Effector CD8-positive, alpha-beta T cell (primary cell): ENCODE data around the gene ZDHHC7.
A peak's percentile ranks its signal among the peaks of the same experiment; 100 is the strongest.

Experiments
- DNase-seq: peaks from one replicate; lab custom pipeline; 2025; lab: John Stamatoyannopoulos, UW

Gene ZDHHC7

DNA sequence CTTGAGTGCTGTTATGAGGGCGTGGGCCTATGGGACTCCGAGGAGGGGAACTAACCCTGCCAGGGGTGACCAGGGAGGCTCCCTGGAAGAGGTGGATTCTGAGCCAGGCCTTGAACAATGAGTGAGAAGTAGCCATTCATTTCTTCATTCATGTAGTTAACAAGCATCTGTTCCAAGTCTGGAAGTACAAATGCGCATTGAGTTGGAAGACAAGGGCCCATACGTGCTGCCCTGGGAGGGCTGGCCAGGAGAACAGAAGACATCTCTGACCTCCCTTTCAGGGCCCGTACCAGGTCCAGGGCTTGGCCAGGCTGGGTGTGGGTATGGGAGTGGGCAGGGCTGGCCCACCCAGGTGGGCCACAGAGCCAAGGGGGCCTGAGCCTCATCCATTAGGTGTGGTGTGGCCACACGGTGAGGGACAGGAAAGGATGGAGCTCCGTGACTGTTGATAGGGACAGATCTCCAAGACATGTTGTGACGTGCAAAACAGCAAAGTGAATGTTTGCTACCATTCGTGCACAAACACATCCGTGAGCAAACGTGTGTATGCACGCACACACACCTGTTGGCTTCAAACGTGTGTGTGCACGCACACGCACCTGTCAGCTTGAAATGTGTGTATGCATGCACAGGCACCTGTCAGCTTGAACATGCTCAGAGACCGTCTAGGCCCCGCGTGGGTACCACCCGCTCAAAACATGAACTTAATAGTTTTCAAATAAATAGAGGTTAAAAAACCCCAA lies 46.8 kb downstream of the ZDHHC7 start:
- no peak for DNase-seq

DNA sequence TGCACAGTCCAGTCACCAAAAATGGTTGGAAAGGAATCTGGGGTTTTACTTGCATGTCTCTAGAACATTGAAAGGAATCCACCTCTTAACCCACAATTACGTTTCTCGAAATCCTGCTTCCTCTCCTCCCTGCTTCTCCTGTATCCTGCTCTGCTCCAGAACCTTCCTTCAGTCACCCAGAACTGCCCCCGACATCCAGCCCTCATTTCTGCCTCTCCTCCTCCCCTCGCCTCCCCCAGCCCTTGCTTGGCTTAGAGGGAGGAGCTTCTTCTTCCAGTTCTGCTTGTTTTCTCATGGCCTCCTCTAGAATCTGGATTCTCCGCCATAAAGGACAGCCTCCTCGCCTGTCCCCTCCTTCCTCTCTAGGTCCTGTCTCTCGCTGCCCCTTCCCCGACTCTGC lies 48.3 kb downstream of the ZDHHC7 start:
- DNase-seq = no peak

DNA sequence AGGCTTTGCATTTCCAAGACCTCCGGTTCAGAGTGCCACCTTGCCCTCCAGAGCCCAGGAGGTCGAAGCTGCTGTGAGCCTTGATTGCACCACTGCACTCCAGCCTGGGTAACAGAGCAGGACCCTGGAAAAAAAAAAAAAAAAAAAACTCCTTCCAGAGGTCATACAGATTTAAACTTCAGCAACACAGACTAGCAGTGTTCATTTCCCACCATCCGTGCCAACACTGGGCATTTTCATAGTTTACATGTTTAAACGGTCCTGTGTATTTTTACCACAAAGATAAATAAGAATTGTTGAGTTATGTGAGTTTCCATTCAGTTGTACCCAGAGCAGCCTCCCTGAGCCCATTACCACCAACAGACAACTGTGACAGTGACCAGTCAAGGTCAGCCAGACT lies 50.4 kb downstream of the ZDHHC7 start:
- no peak for DNase-seq

DNA sequence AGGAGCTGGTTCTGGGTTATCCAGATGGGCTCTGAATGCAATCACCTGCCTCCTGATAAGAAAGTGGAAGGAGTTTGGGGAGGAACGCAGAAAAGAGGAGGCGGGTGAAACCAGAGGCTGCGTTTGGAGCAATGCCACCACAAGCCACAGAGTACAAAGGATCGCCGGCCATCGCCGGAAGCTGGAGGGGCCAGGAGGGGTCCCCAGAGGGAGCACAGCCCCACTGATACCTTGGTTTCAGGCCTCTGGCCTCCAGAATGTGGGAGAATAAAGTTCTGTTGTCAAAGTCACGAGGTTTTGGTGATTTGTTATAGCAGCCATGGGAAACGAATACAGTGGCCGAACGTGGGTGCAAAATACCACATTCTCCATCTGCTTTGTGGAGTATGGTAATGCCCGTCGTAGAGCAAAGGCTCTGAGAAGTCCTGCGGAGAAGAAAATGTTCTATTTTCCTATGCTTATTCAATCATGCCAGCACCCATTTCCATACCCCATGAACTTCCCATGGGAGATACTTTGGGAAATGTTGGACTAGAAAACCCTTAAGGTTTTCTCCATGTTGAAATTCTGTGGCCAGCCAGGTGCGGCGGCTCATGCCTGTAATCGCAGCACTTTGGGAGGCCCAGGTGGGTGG lies 51.4 kb downstream of the ZDHHC7 start:
- no peak for DNase-seq

DNA sequence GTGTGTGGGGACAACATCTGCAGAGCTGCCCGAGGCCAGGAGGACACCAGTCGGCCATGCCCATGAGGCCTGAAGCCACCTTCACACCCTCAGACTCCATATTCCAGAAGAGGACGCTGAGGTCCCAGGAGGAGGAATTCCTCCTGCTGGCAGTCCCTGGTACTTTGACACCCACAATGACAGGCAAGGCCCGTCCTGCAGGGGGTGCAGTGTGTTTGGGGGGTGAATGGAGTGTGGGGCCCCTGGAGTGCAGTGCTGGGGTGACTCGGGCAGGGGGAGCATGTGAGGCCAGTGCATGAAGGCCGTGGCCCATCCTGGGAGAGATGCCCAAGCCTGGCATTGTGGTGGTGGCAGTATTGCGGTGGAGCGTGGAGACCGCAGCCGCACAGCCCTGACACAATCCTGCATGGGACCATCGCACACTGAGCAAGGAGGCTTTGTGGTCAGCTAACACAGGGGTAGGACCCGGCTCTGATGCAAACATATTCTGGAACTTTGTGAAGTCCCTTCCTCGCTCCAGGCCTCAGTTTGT lies 52.2 kb downstream of the ZDHHC7 start:
- DNase-seq = no peak

DNA sequence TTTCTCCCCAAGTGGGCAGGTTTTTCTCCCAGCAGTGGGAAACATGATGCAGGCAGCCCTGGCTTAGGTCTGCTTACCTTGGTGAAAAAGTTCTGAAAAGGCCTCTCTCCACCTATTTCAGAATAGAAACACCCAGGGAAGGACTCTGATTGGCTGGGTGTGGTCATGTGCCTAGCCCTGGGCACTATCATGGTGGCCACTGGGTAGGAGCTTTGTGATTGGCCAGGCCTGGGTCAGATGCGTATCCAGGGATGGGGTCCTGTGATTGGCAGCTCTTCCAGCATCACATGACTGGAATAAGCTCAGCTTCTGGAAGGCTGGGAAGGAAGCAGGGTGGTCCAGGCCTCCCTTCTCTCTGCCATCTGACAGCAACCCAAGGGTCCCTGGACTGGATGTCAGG lies 53.5 kb downstream of the ZDHHC7 start:
- no peak for DNase-seq

DNA sequence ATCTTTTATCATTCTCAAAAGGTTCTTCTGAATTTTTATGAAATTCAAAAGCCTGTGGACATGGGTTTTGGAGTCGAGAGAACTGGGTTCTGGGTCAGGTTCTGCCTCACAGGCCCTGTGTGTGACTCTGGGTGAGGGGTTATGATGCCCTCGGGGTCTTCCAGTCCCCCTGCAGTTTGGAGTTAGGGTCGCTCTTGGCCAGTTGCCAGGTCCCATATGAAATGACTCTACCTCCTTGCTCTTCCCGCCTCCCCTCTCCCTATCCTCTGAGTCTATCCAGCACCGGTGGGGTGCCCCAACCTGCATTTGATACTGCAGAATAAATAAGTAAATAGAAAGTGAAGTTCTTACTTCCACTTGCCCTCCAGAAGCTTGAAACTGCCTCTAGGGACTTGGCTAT lies 54.1 kb downstream of the ZDHHC7 start:
- DNase-seq = no peak

DNA sequence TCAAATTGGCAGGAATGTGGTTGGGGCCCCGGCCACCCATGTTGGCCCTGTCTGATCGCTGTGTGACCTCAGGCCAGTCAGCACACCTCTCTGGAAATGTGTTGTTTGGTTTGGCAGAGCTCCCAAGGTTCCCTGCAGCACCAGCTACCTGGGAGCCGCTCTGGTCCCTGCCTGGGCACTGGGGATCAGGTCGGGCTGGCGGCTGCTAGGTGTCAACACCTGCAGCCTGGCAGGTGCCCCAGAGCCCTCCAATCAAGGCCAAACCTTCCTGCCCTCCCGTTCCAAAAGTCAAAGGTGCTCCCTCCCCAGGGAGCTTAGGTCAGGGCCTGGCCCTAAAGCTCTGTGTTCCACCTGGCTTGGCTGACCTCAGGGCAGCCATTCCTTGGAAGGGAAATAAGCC lies 55.9 kb downstream of the ZDHHC7 start:
- no peak for DNase-seq

DNA sequence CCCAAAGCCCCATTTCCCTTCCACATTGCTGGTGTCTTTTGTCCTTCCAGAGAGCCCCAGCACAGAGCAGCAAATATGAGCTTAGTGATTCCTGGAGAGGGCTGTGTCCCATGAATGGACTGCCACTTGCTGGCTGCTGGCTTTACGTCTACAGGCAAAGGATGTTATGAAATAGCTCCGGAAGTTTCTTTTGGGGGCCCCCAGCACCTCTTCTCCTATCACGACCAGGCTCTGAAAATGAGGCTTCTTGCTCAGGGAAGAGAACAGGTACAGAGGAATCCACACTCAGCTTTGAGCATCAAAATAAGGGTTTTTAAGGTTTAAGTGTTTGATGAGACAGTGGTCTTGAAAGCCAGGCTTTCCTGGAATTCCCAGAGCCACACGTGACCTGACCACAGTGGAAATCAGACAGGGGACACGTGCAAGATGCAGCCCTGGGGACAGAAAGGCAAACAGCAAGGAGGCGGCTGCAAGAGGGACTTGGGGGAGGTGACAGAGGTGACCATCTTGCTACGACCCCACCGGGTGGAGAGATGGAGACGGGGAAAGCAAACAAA lies 58.1 kb downstream of the ZDHHC7 start:
- no peak for DNase-seq

DNA sequence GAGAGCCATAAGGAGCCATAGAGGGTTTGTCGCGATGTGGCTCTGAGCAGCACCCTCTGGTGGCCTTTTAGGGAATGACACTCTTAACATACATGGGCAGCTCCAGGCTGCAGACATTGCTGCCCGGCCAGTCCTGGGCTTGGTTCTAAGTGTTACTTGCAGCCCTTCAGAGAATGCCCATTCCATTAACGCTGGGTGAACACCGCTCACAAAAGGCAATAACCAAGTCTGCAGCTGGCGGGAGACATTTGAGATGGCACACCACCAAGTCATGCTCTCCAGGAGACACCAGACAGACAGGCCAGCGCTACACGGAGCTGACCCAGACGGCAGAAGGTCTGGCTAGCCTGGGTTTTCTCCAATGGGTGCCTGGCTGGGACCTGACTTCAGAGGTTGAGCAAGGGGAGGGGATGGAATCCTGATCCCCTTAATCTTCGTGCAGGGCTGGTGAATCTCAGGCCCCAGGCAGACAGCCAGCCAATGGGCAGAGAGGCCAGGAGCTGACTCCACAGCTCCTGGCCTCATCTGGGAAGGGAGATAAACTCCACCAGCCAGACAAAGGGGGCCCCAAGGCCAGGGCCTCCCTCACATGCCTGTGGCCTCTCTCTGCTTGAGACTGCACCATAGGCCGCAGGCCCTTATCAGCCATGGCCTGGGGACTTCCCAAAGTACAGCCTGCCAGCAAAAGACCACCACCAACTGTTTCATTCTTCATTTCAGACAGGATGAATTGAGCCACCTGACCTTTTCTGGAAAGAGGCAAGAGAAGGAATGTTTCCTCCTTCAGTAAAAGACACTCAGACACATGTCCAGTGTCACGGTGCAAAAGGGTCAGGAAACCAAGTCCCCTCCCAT lies 58.8 kb downstream of the ZDHHC7 start:
- DNase-seq = peak; percentile 60

DNA sequence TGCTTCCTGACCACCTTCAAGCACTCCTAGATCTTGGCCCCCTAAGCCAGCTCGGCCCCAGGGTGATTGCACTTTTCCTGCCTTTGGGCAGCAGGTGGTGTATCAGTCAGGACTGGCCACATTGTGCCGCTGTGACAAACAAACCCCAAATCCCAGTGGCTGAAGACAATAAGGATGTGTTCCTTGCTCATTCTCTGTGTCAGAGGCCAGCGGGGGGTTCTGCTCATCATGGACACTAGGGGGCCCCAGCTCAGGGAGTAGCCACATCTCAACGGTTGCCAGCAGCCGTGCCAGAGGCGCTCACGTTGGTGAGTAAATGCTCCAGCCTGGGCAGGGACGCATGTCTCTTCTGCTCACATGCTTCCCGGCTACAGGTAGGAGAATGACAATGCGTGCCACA lies 60.4 kb downstream of the ZDHHC7 start:
- DNase-seq = no peak

DNA sequence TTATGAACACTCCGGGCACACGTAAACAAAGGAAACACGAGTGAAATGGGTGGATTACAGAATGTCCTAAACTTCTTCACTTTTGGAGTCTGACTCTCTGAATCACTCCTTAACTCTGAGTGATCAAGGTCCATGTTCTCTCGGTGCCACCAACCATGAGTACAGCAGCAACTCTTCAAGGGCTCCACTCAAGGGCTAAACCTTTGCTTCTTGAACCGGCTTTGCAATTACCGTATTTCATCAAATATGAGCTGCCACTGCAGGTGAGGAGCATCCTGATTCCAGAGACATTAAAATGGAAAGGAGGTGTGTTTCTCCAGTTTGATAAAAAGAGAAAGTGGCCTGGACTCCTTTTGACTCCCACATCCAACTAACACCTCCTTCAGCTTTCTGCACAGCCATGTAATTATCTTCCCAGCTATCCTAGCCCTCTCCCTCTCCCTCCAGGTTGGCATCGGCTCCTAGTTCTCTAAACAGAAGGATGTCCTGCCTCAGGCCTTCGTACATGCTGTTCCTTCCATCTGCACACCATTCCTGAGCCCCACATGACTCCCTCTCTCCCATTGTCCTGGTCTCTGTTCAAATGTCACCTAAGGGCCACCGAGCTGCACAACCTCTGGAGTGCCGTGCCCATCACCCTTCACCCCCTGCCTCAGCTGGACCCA lies 61.4 kb downstream of the ZDHHC7 start:
- no peak for DNase-seq

DNA sequence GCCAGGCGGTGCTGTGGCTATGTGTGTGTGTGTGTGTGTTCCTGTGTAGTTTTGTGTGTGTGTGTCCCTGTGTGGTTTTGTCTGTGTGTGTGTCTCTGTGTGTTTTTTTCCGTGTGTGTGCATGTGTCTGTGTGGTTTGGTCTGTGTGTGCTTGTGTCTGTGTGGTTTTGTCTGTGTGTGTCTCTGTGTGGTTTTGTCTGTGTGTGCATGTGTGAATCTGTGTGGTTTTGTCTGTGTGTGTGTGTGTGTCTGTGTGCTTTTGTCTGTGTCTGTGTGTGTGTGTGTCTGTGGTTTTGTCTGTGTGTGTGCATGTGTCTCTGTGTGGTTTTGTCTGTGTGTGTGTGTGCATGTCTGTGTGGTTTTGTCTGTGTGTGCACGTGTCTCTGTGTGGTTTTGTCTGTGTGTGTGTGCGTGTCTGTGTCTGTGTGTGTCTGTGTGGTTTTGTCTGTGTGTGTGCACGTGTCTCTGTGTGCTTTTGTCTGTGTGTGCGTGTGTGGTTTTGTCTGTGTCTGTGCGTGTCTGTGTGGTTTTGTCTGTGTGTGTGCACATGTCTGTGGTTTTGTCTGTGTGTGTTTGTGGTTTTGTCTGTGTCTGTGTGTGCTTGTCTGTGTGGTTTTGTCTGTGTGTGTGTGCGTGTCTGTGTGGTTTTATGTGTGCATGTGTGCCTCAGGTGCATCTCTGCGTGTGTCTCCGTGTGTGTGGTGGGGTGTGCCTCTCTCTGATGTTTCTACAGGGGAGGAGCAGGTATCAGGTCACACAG lies 62.3 kb downstream of the ZDHHC7 start:
- no peak for DNase-seq

DNA sequence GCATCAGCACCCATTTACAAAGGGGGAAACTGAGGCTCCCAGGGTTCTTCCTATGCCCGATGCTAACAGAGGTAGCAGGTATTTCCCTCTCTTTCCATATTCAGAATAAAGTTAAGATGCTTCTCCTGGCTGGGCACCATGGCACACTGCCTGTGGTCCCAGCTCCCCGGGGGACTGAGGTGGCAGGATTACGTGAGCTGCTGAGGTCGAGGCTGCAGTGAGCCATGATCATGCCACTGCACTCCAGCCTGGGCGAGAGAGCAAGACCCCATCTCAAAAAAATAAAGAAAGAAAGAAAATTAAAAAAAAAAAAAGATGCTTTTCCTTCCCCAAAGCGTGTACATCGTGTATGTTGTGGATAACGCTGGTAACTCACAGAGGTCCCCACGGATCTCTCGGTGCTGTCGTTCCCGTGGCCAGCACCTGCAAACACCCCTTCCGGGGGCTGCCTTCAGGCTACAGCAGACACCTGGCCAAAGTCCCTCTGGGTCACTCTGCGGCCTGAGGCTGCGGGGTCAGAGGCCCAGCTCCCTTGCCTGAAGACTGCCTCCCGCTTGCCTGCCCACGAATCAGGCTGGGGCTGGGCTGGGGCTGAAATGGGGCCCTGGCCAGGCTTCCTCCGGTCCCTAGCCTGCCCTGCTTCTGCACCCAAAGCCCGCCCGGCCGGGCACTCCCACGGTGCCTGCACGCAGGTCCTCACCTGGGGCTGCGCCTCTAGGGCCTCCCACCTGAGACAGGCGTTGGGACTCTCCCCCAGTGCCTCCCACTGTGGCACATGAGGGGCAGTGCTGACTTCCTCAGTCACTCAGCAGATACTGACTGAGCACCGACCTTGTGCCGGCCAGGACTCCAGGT lies 63.1 kb downstream of the ZDHHC7 start:
- no peak for DNase-seq

DNA sequence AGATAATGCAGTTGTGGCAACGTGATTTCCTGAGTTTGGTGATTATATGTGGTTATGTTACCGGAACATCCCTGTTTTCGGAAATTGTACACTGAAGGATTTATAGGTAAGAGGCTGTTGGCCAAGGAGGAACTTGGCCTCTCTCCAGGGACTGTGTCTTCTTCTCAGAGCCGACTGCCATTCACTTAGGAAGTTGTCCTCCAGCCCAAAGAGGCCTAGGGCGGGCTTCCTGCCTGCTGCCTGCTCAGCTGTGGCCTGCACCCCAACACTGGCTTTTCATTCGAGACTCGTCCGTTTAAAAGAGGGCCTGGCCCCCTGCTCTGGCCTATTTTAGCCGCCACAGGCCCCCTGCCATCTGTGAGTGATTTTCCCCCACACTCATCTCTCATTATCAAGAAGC lies 64.3 kb downstream of the ZDHHC7 start:
- no peak for DNase-seq

DNA sequence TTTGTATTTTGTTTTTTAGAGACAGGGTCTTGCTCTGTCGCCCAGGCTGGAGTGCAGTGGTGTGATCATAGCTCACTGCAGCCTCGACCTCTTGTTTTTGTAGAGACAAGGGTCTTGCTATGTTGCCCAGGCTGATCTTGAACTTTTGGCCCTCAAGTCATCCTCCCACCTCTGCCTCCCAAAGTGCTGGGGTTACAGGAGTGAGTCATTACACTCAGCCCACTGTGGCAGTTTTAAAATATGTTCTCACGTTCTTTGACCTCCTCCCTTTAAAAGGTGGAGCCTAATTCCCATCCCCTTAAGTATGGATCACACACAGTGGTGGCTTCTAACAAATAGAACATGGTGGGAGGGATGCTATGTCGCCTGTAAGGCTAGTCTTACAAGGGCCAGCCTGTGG lies 67.7 kb downstream of the ZDHHC7 start:
- DNase-seq = no peak

DNA sequence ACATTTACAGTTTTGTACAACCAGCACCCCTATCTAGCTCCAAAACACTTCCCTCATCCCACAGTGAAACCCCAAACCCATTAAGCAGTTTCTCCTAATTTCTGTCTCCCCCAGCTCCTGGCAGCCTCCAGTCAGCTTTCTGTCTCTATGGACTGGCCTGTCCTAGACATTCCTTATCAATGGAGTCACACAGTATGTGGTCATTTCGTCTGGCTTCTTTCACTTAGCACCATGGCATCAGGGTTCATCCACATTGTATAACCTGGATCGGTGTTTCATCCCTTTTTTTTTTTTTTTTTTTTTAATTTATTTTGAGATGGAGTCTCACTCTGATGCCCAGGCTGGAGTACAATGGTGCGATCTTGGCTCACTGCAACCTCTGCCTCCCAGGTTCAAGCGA lies 68.5 kb downstream of the ZDHHC7 start:
- DNase-seq = no peak

DNA sequence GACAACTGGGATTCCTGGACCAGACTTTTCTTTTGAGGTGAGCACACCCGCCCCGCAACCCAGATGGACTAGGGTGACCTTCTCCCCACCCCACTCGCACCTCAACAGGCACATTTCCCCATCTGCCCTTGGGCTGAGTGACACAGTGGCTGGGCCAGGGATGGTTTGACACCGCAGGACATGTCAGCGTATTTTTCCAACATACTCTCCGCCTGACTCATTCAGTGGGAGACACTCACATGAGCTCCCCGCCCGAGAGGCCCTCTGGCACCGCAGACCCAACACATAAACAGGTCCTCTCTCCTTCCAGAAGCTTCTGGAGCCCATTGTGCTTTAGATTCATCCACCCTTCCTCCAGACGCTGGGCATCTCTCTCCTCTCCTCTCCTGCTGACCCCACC lies 69.4 kb downstream of the ZDHHC7 start:
- no peak for DNase-seq

DNA sequence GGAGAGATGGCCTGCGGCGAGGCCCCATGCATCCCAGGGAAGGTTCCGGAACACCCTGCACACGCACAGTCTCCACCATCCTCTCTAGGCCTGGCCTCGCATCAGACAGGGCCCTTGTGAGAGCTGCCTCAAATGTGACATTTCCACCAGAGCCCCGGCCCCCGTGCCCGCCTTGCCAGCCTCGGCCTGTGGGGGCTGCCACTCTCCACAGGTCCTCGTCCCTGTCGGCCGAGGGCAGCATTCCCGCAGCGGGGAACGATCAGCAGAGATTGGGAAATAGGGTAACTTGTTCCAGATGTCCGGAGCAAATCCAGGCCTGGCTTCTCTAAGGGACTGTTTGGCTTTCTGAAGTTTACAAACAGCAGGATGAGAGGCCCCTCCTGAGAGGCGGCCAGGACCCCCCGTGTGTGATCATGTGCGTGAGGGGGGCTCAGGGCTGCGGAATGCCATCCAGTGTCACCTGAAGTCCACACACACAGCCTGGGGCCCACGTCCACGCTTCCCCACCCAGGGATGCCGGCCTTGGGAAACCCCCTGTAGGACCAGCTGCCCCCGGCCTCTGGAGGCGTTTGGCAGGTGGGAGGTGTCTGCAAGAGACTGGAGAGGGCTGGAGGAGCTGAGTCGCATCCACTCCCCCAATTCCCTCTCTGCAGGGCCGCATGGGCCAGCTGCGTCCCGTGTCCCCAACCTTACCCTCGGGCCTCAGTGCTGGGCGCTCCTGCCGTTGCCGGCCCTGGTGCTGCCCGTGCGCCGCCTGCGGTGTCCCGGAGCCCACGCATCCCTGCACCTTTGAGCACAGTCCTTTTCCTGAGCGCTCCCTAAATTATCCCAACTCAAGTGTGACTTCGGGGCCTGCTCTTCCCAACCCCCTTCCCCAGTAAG lies 70.4 kb downstream of the ZDHHC7 start:
- DNase-seq = no peak
